NT2/D1 (cell line): ENCODE data around the gene GDF7.

Source experiments
- DNase-seq: peaks from one replicate; pipeline ENCODE4 v3.0.0-alpha.2; 2011; ENCODE audit warnings: low read depth, low spot score
- H3K27me3 ChIP-seq: 2 replicates; pipeline ENCODE4 v1.6.0; 2011; ENCODE audit warnings: mild to moderate bottlenecking; ENCODE audit not compliant: insufficient read length, insufficient read depth
- H3K36me3 ChIP-seq: 2 replicates; pipeline ENCODE4 v1.6.1; 2011; ENCODE audit warnings: mild to moderate bottlenecking, low read length, mixed read lengths; ENCODE audit not compliant: insufficient read depth, insufficient read length
- H3K4me1 ChIP-seq: 2 replicates; pipeline ENCODE4 v1.5.1; 2011; ENCODE audit not compliant: insufficient read depth, insufficient read length
- H3K4me3 ChIP-seq: 2 replicates; pipeline ENCODE4 v1.5.1; 2011; ENCODE audit warnings: low read depth; ENCODE audit not compliant: insufficient read length
- H3K9ac ChIP-seq: 2 replicates; pipeline ENCODE4 v1.6.0; 2011; ENCODE audit warnings: low read depth; ENCODE audit not compliant: insufficient read length
- H3K9me3 ChIP-seq: 2 replicates; pipeline ENCODE4 v1.5.1; 2011; ENCODE audit warnings: mild to moderate bottlenecking, low read length; ENCODE audit not compliant: insufficient read depth
- SUZ12 ChIP-seq: IDR thresholded peaks from 2 replicates; pipeline ENCODE4 v1.6.1; 2011; ENCODE audit not compliant: insufficient read length, insufficient read depth; ENCODE audit errors: extremely low read depth
- YY1 ChIP-seq: IDR thresholded peaks from 2 replicates; pipeline ENCODE4 v1.6.1; 2011; ENCODE audit not compliant: insufficient read length, insufficient read depth
- ZNF274 ChIP-seq: IDR thresholded peaks from 2 replicates; pipeline ENCODE4 v1.6.1; 2011; ENCODE audit warnings: mild to moderate bottlenecking, low read depth, low read length

Gene GDF7

DNA sequence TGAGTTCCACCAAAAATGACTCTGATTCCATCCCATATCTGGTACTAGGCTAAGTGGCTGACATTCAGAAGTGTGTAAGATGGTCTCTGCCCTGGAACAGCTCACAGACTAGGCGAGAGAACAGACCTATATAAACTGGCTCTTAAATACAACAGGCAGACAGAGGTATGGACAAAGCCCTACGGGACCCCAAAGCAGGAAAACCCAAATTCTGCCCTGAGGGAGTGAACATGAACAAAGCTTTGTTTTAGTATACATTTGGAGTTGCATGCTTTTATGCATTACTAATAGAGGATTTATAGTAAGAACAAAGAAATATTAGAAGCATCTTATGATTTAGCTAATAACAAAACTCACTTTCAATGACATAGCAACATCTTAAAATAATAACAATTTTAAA is 25.1 kb downstream of the GDF7 start:
- peaks cover 23% of the 10 kb centered on the region for H3K36me3 ChIP-seq
- TF ChIP-seq YY1 (no peak), SUZ12 (no peak), ZNF274 (no peak)
- no peak overlapping the region for H3K9ac ChIP-seq
- H3K4me1 ChIP-seq = no peaks in the 10 kb centered on the region
- no peaks in the 10 kb centered on the region for H3K27me3 ChIP-seq
- no peak overlapping the region for H3K4me3 ChIP-seq
- no peak for DNase-seq
- H3K9me3 ChIP-seq = no peaks in the 10 kb centered on the region

DNA sequence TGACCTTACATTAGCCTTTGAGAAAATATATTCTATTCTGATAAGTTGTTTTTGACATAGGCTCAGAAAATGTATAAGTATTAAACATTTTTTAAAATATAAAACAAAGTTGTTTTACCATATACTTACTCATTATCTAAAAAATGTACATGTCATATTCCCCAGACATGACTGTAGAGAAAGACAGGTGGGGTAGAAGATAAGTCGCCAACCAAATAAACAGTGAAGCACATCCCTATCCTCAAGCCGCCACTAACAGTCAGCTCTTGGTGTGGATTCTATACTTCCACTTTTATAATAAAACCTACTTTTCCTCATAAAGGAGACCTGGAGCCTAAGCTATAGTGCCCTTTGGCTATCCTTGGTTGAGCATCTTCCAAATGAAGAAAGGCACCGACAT is 26.4 kb downstream of the GDF7 start:
- Histone ChIP-seq H3K4me3 (no peak overlapping the region), H3K9me3 (no peaks in the 10 kb centered on the region), H3K9ac (no peak overlapping the region), H3K4me1 (no peaks in the 10 kb centered on the region), H3K27me3 (no peaks in the 10 kb centered on the region), H3K36me3 (peaks cover 21% of the 10 kb centered on the region)
- no peak for DNase-seq
- TF ChIP-seq YY1 = no peak

DNA sequence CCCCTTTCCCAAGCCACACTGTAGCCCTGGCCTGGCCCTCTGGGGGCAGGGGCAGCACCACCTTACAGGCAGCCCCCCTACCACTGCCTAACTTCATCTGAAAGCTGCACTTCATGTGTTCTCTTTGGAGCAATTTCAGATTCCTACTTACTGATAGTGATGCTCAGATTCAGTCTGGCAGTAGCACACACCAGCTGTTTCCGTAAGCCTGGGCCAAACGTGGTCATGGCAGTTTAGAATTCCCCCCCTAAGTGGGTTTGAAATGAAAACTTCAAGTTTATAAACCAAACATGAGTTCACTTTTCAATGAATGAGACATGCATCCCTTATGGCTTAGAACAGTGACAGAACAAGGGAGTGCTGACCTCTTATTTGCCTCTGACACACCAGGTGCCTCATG is 29.4 kb downstream of the GDF7 start:
- Histone ChIP-seq H3K27me3 (no peaks in the 10 kb centered on the region), H3K9ac (no peak overlapping the region), H3K4me3 (no peak overlapping the region), H3K4me1 (no peaks in the 10 kb centered on the region), H3K36me3 (peaks cover 18% of the 10 kb centered on the region), H3K9me3 (no peaks in the 10 kb centered on the region)
- DNase-seq = no peak
- TF ChIP-seq YY1 = no peak
- no peak for TF ChIP-seq SUZ12
- TF ChIP-seq ZNF274 = no peak

DNA sequence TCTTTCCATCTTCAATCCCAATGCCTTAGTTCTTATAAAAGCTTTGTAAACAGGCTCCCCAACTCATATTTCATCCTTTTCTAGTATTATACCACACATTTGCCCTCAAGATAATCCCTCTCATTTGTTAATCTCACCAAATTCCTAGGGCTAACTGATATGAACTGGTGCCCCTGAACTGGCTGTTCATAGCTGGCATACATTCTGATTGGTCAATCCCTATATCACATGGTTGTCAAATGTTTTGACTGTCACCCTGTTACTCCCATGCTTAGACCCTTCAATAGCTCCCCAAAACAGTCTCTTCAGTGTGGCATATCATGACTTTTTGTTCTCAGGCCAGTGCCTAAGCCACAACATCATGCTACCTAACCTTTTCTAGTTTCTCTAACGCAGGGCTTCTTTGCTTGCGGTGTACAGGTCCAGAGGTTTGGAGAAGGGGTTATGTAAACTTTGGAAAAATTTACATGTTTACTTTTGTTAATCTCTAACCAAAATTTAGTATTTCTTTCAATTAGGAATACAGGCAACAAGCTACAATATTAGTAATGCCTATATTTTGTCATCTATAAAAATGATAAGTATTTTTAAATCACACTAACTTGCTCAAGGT is 30.5 kb downstream of the GDF7 start:
- Histone ChIP-seq H3K4me1 (no peaks in the 10 kb centered on the region), H3K36me3 (peaks cover 15% of the 10 kb centered on the region), H3K27me3 (no peaks in the 10 kb centered on the region), H3K9me3 (no peaks in the 10 kb centered on the region), H3K4me3 (no peak overlapping the region), H3K9ac (no peak overlapping the region)
- TF ChIP-seq YY1 (no peak), ZNF274 (no peak), SUZ12 (no peak)
- DNase-seq = no peak

DNA sequence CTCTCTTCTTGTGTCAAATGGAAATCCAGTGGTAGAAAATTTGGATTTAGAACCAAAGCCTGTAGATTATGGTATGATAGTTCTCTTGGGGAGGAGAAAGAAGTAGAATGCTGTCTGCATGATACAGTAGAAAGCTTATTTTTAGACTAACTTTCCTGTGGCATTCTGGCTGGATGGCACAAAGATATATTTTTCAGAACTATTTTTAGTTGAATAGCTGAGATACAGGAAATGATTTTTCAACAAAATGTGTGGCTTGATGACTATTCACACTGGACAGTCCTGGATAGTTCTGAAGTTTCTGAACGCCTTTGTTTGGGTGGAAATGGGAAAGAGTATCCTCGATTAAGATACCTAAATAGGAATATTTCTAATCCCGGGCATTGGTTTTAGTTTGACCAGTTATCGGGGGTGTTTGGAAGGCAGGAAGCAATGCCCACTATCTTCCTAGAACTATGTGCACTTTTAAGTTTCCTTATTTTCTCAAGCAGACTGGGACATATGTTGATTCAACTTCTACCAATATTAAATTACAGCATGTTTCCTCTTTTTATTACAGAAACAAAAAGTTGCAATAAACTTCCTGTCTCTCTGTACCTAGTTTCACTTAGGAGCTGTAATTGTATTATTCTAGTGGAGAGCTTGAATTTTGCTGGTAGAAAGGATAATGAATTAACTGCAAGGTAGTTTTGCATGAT is 32.1 kb downstream of the GDF7 start:
- Histone ChIP-seq H3K4me3 (no peak overlapping the region), H3K9ac (no peak overlapping the region), H3K9me3 (no peaks in the 10 kb centered on the region), H3K4me1 (no peaks in the 10 kb centered on the region), H3K36me3 (peaks cover 7% of the 10 kb centered on the region), H3K27me3 (no peaks in the 10 kb centered on the region)
- TF ChIP-seq ZNF274 = no peak
- TF ChIP-seq SUZ12 = no peak
- no peak for TF ChIP-seq YY1
- no peak for DNase-seq

DNA sequence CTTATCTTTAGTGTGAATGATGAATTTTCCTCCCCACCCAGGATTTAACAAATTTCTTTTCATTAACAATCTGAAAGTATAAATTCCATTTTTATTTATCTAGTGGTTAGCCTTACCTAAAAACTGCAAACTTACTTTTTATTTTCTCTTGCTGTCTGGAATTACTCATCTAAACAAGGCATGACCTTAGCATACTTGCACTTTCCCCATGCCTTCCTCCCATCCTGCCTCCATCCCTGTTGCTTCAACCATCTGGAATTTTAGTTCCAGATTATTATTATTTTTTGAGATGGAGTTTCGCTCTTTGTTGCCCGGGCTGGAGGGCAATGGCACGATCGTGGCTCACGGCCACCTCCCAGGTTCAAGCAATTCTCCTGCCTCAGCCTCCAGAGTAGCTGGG is 35.6 kb downstream of the GDF7 start:
- Histone ChIP-seq H3K36me3 (peaks cover 4% of the 10 kb centered on the region), H3K4me3 (no peak overlapping the region), H3K27me3 (no peaks in the 10 kb centered on the region), H3K9me3 (no peaks in the 10 kb centered on the region), H3K9ac (no peak overlapping the region), H3K4me1 (no peaks in the 10 kb centered on the region)
- DNase-seq = no peak
- TF ChIP-seq SUZ12 = no peak

DNA sequence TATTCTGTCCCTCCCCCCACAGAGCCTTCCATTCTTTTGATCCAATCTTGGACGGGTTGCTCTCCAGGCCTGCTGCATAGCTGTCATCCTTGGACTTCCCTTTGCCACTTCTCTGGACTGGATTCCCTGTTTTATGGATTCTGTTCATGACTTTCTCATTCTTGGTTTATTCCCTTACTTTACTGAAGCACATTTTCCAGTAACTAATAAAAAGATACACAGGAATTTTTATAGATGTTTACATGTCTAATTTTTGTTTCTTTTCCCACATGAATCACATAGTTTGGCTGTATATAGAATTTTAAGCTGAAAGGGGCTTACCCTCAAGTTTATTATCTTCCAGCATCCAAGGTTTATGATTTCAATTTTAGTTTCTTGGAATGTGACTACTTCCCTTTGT is 37.9 kb downstream of the GDF7 start:
- TF ChIP-seq YY1 (no peak), SUZ12 (no peak), ZNF274 (no peak)
- Histone ChIP-seq H3K4me3 (no peak overlapping the region), H3K27me3 (no peaks in the 10 kb centered on the region), H3K4me1 (no peaks in the 10 kb centered on the region), H3K9ac (no peak overlapping the region), H3K9me3 (no peaks in the 10 kb centered on the region), H3K36me3 (peaks cover under 1% of the 10 kb centered on the region)
- DNase-seq = no peak

DNA sequence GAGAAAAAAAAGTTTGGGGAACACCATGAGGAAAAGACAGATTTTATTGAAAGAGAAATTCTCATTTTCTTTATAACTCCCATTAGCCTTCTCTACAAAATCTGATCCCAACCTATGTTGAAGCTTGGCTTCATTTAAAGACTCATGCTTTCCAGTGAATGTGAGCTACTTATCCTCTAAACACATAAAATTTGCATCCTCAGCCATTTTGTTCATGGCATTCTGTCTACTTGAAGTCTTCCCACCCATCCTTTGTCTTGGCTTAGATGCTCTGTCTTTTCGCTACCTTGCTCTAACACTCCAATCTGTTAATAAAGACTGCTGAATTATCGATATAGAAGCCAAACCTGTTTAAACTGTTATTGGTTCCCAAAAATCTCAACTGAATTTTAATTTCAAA is 39.3 kb downstream of the GDF7 start:
- TF ChIP-seq ZNF274 = no peak
- TF ChIP-seq SUZ12 = no peak
- TF ChIP-seq YY1 = no peak
- no peaks in the 10 kb centered on the region for H3K9me3 ChIP-seq
- H3K4me1 ChIP-seq = no peaks in the 10 kb centered on the region
- no peak overlapping the region for H3K9ac ChIP-seq
- no peaks in the 10 kb centered on the region for H3K27me3 ChIP-seq
- no peak for DNase-seq
- H3K36me3 ChIP-seq = no peaks in the 10 kb centered on the region
- H3K4me3 ChIP-seq = no peak overlapping the region
